COLO668 (cell line): Measurements from ENCODE around the gene CRYM.
"Not testable (repeated sequence)": the region's sequence is repeated elsewhere in the genome, so short reads cannot be mapped to it uniquely, and the experiment has no call there.

Experiments
- DNase-seq: peaks from one replicate; lab custom pipeline; 2025; ENCODE audit not compliant: unreplicated experiment; lab: John Stamatoyannopoulos, UW

CRYM gene

GRCh38 chr16:21250072-21250923 lies 27.8 kb downstream of the CRYM start:
- no peak for DNase-seq

GRCh38 chr16:21248179-21248578 lies 29.9 kb downstream of the CRYM start:
- not testable (repeated sequence) for DNase-seq

- DNase-seq = no peak
Observed at GRCh38 chr16:21244518-21245215, 33.4 kb downstream of the CRYM start.

GRCh38 chr16:21242756-21243155 lies 35.3 kb downstream of the CRYM start:
- DNase-seq = no peak

GRCh38 chr16:21239646-21240045 lies 38.4 kb downstream of the CRYM start:
- no peak for DNase-seq

GRCh38 chr16:21236831-21237230 lies 41.3 kb downstream of the CRYM start:
- DNase-seq = no peak

- DNase-seq = no peak
Observed at GRCh38 chr16:21235199-21235585, 42.9 kb downstream of the CRYM start.

GRCh38 chr16:21233521-21234150 lies 44.5 kb downstream of the CRYM start, which contains the start of gene ANKS4B:
Gene ANKS4B (plus strand): TSS chr16:21233699. CDS start chr16:21233738, 39 bp downstream.
- peak; percentile 53 for DNase-seq

GRCh38 chr16:21233045-21233520 lies 45.0 kb downstream of the CRYM start:
- no peak for DNase-seq

- DNase-seq = no peak
Observed at GRCh38 chr16:21228361-21228872, 49.7 kb downstream of the CRYM start.

GRCh38 chr16:21227866-21228265 lies 50.2 kb downstream of the CRYM start:
- DNase-seq = no peak

GRCh38 chr16:21226749-21227148 lies 51.3 kb downstream of the CRYM start:
- no peak for DNase-seq

- no peak for DNase-seq
Observed at GRCh38 chr16:21224800-21225199, 53.3 kb downstream of the CRYM start.

GRCh38 chr16:21223787-21224186 lies 54.3 kb downstream of the CRYM start:
- DNase-seq = peak; percentile 33

- DNase-seq = peak; percentile 18
Observed at GRCh38 chr16:21222495-21223337, 55.4 kb downstream of the CRYM start.

GRCh38 chr16:21219551-21219950 lies 58.5 kb downstream of the CRYM start:
- DNase-seq = no peak

GRCh38 chr16:21218153-21218552 lies 59.9 kb downstream of the CRYM start:
- DNase-seq = no peak

- no peak for DNase-seq
Observed at GRCh38 chr16:21217121-21217520, 61.0 kb downstream of the CRYM start.

GRCh38 chr16:21214086-21214485 lies 64.0 kb downstream of the CRYM start:
- DNase-seq = no peak

GRCh38 chr16:21211486-21211885 lies 66.6 kb downstream of the CRYM start, which contains the start of gene ZP2:
Gene ZP2 (minus strand): TSS chr16:21211574. CDS start chr16:21211547, 27 bp downstream.
- DNase-seq = no peak
